ENCODE measurements around the gene TXNRD1.

Gene TXNRD1

DNA sequence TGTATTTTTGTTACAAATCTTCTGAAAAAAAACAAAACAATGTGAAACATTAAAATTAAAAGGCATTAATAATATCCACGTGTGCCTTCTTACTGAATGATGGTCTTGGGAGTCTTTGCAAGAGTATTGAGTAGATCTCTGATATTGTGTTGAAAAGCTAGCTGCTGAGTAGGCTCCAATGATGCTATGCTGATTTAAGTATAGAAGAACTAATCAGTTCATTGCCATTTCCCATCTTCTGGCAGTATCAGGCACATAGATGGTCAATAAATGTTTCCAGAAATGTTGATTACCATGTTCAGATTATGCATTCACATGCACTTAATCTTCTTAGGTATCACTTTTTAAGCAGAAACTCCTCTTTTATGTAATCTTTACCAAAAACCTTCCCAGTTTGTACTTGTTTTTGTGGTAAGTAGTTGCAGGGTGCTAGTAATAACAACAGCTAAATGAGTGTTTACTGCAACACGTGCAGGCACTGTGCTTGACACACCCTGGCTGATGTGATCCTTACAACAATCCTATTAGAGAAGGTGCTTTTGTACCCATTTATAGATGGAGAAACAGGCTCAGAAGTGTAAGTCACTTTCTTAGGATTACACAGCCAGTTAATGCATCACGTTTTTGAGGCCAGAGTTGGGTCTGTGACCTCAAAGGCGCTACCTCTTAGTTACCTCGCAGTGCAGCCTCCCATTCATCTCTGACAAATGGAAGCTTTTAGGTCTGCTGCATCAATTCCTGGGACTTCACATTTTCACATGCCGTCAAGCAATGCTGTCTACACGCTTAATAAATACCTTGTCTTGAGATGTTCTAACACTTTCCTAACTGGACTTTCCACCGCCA, 134.9 kb downstream of the TXNRD1 start:
- FAIRE-seq (no peak), DNase-seq (ENCODE audit: insufficient read length, low spot score) (no peak)
- TF ChIP-seq POLR2A (IDR thresholded peaks at IDR 0.05; ENCODE audit: low read depth, low read length): no peak

DNA sequence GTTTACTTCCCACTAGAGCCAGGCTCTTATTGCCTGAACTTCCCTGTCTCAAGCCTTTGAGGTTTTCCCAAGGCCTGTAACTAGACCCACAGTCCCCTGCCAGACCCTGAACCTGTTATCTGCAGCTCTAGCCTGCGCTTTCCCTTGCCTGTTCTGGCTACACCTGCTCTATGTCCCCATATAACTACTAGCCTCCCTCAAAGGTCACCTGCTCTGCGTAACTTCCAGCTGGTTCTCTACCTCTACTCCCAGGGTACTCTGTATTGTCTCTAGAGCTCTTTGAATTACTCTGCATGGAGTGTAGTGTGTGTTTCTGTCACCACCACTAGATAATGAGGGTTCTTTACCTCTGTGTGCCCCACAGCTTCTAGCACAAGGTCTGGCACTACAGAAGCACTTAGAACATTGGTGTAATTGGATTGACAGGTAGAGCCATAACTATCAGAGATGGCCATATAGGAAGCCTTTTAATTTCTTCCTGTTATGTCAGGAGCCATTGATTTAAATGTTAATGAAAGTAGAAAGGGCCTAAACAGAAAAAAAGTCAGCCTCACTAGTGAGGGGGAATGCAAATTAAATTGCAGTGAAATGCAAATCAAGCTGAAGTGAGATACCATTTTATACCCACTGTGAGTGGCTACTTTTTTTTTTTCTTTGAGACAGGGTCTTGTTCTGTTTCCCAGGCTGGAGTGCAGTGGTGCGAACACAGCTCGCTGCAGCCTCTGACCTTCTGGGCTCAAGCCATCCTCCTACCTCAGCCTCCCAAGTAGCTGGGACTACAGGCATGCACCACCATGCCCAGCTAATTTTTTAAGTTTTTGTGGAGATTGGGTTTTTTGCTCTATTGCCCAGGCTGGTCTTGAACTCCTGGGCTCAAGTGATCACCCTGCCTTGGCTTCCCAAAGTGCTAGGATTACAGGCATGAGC, 135.7 kb downstream of the TXNRD1 start:
- no peak for TF ChIP-seq POLR2A (IDR thresholded peaks at IDR 0.05; ENCODE audit: low read depth, low read length)
- FAIRE-seq: no peak
- no peak for DNase-seq (ENCODE audit: insufficient read length, low spot score)

DNA sequence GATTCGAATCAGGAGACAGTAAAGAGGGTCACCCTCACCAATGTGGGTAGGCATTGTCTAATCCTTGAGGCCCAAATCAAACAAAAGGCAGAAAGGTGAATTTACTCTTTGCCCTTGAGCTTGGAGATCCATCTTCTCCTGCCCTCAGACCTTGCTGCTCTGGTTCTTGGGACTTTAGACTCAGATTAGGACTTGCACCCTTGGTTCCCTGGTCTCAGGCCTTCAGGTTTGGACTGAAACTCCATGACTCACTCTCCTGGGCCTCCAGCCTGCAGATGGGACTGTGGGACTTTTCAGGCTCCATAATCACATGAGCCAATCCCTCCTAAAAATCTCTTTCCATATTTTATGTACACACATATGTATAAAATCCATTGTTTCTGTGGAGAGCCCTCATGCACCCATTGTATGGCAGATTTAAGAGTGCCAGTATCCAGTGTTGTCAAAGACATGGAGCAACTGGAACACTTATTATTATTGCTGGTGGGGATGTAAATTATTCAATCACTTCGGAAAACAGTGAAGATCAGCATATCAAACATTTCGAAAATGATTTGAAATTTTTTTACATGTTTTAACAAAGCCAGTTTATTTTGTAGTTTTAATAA, 136.6 kb downstream of the TXNRD1 start:
- TF ChIP-seq POLR2A (IDR thresholded peaks at IDR 0.05; ENCODE audit: low read depth, low read length): no peak
- FAIRE-seq: no peak
- DNase-seq (ENCODE audit: insufficient read length, low spot score): no peak

DNA sequence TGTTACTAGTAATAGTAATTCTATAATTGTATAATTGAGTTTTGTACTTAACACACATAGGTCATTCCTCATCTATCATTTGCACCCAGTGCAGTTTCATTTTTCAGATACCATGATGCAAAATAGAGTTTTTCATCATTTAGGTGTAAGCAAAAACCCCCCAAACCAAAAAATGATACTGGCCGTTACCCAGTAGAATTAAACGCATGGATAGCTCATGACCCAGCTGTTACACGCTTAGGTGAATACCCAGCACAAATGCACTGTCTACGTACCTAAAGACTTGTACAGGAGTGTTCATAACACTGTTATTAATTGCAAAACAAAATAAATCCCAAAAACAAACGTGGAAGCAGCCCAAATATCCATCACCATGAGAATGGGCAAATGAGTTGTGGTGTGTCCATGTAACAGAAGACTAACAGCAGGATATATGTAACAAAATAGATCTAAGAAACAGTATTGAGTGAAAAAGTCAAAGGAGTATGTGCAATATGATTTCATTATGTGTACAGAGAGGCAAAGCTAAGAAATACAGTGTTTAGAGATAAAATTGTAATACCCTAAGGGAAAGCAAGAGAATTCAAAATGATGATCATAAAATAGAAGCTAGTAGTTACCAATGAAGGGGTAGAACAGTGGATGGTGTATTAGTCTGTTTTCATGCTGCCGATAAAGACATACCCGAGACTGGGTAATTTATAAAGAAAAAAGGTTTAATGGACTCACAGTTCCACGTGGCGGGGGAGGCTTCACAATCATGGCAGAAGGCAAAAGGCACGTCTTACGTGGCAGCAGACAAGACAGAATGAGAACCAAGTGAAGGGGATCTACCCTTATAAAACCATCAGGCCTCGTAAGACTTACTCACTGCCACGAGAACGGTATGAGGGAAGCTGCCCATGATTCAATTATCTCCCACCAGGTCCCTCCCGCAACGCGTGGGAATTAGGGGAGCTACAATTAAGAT, 137.7 kb downstream of the TXNRD1 start:
- no peak for FAIRE-seq

DNA sequence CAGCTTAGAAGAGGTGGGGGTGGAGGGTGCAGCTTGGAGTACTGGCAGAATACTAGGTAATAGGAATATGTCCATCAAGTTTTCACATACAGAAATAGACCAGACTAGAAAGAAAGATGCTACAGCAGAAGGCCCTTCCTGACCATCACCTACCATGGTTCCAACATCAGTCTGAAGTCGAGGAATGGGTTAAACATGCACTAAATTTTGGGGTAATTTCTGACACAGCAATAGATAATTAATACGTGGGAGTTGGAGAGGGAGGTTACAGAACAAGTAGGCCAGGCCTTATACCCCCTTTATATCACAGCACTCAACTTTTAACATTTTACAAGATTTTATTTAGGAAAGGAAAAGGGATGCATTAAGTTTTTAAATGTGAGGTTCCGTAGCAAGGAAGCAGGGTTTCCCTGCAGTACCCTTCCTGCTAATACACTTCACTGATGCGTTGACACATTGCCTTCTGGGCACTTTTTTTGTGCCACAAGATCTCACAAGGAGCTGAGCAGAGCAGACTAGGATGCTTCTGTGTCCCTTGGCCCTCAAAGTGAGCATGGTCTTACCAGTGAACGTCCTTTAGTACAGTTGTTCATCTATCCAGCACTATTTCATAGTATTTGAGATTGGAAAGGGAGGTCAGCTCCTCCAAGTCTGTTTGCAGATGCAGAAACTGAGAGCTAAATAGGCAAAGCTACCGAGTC, 138.7 kb downstream of the TXNRD1 start:
- FAIRE-seq (no peak), DNase-seq (ENCODE audit: insufficient read length, low spot score) (no peak)
- TF ChIP-seq POLR2A (IDR thresholded peaks at IDR 0.05; ENCODE audit: low read depth, low read length): no peak

More for the DNA sequence above, 137.7 kb downstream of the TXNRD1 start:
- no peak for TF ChIP-seq POLR2A (IDR thresholded peaks at IDR 0.05; ENCODE audit: low read depth, low read length)
- DNase-seq (ENCODE audit: insufficient read length, low spot score): no peak

DNA sequence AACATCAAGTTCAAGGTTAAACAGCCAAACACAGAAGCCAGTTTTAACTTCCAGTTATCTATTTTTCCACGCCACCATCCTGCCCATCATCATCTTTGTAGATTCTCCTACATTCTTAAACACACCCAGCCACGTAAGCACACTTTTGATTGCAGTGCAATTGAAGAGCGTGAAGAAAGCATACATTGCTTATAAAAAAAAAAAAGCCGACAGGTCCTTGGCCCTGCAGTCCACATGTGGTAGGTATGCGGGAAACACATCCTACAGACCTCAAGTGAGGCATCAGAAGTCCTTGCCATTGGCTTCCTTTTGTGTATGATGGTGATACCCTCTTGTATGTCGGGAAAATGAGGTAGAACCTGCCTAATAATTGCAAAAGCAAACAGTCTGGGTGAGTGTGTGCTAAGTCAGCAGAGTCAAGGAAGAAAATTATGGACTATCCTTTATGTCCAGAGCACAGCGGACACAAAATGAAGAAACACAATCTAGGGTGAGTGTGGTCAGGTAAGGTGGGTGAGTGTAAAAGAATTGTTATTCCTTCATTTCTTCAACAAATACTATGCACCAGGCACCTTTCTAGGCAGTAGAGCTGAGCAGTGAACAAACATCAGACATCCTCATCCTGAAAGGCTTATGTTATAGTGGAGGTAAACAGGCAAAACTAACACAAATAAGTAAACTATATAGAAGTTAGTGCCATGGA, 139.4 kb downstream of the TXNRD1 start:
- TF ChIP-seq POLR2A (IDR thresholded peaks at IDR 0.05; ENCODE audit: low read depth, low read length): no peak
- no peak for FAIRE-seq
- DNase-seq (ENCODE audit: insufficient read length, low spot score): no peak

DNA sequence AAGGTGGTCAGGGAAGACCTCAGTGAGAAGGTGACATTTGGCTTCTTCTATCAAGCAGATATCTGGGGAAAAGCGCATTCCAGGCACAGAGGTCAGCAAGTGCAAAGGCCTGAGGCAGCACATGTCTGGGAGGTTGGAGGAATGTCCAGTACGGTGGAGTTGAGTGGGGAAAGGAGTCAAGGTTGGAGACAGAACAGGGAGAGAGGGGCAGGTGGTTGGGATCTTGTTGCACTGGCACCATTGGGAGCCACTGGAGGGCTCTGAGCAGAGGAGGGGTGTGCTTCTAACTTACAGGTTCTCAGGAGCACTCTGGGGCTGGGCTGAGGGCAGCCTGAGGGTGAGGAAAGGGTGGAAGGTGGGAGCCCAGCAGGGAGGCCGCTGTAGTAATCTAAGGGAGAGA, 140.1 kb downstream of the TXNRD1 start:
- TF ChIP-seq POLR2A (IDR thresholded peaks at IDR 0.05; ENCODE audit: low read depth, low read length): no peak
- FAIRE-seq (no peak), DNase-seq (ENCODE audit: insufficient read length, low spot score) (no peak)

DNA sequence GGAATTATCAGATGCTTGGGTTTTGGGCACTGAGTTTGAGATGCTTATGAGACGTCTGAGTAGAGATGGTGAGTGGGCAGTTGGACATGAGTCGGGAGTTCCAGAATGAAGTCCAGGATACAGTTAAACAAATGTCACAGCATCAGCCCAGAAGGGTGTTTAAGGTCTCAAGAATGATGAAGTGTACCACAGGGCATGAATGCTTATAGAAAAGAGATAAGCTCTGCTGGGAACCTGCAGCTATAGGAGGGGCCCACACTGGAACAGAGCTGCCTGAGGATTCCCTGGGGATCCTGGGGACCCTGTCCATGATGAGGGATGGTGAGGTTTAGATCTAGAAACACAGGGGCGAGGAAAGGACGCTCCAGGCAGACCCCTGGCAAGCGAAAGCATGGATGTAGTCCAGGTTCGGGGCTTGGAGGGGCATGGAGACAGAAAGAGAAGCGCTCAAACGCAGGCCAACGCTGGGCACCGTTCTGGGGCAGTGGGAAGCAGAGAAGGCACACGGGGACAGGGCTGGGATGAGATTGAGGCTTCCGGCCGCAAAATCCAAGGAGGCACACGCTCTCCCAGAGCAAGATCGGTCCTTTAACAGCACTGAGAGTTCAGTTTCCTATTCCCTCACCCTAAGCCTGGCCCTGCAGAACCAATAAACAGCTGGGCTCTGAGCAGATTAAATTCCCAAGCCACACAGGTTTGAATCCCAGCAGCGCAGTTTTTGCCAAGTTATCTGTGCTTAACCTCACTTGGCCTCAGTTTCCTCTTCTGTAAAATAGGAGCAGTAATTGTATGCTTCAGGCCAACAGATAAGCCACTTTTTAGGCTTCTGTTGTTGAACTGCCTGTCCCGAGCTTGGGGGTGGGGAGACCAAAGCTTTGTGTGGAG, 140.9 kb downstream of the TXNRD1 start:
- DNase-seq (ENCODE audit: insufficient read length, low spot score) (no peak), FAIRE-seq (no peak)
- no peak for TF ChIP-seq POLR2A (IDR thresholded peaks at IDR 0.05; ENCODE audit: low read depth, low read length)

DNA sequence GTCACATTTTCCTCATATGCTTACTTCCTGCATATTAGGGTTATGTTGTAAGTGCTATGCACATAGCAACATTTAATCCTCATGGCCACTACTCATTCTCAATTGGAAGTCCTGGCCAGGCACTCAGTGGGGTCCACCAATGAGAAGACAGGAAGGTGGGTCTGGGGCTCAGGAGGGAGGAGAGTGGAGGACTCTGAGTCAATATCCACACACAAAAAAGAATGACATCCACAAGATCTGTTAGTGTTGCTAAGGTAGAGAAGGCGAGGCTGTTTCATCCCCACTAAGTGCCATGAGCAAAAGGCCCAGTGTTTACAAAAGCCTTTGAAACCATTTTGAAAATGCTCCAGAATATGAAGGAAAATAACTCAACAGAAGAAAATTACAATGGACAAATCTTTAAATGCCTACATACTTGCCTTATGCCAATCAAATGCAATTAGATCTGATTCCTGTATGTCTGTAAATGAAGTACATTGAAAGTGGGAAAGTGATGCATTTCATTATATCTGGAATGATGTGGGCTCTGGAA, 141.9 kb downstream of the TXNRD1 start:
- DNase-seq (ENCODE audit: insufficient read length, low spot score): no peak
- no peak for FAIRE-seq
- TF ChIP-seq POLR2A (IDR thresholded peaks at IDR 0.05; ENCODE audit: low read depth, low read length): no peak

DNA sequence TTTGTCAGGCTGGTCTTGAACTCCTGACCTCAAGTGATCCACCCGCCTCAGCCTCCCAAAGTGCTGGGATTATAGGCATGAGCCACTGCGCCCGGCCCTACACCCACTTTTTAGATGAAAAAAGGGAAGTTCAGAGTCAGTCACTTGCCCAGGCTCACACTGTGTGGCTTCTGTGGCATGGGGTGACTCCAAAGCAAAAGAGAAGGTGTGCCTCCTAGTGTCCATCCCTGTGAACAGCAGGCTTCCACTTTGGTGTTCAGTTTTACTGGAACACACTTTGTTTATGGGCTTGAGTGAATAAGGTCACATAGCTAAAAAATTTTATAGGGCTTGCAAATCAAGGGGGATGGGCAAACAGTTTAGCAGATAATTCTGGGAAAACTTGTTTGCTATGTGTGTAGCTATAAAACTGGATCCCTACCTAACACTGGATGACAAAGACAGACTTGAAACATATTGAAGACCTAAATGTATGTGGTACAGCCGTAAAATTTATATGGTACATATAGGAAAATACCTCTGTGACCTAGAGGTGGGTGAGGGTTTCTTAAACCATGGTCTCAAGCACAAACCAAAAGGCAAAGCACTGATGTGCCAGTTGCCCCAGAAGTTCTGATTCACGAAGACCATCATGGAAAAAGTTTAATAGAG, 142.9 kb downstream of the TXNRD1 start:
- no peak for FAIRE-seq
- no peak for TF ChIP-seq POLR2A (IDR thresholded peaks at IDR 0.05; ENCODE audit: low read depth, low read length)
- no peak for DNase-seq (ENCODE audit: insufficient read length, low spot score)
